Activated CD8-positive, alpha-beta memory T cell treated with anti-CD3 and anti-CD28 coated beads, Interleukin-2, amount 50 U/mL, for 24 hours (primary cell): ENCODE measurements around the gene SCP2.

Source experiments
- DNase-seq: peaks from one replicate; pipeline ENCODE4 v3.0.0-alpha.2; 2020; ENCODE audit errors: extremely low read depth

Gene SCP2

DNA sequence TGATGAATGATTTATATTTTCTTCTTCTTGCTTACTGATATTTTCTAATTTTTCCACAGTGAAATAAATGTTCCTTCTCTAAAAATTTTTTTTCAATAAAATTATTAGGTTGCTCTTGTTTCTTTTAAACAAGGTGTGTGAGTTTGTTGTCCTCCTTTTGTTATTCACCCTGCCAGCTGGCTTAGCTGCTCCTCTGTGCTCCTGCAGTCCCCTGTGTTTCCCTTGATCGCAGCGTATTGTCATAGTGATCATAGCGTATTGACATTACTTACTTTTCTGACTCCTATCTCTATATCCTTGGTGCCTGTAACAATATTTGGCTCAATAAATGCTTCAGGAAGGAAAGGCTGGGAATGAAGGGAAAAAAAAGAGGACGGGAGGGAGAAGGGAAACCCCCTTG is 110.1 kb downstream of the SCP2 start:
- DNase-seq = no peak

DNA sequence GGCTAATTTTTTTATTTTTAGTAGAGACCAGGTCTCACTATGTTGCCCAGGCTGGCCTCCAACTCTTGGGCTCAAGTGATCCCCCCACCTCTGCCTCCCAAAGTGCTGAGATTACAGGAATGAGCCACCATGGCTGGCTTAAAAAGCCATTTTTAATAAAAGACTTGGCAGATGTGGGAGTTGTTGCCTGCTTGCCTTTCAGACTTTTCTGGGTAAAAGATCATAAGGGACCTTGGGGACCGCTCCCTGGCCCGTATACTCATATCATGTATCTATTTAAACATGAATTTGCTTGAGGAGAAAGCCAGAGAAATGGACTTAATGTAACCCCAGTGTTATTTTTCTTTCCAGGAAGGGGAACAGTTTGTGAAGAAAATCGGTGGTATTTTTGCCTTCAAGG is 111.5 kb downstream of the SCP2 start:
- DNase-seq = no peak

DNA sequence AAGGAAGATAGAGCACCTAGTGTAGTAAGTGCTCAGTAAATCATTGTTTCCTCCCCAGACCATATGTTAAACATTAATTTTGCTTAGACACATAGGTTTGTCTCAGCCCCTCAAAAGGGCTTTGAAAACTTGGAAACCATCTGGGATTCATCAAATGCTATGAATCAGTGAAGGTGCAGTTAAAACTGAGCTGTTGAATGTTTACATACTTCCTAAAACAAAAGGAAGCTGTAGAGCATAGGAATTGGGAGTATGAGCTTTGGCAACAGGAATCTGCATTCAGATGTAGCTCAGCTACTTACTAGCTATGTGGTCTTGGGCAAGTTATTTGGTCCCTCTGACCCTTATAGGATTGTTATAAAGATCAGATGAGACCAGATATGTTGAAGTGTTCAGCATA is 116.2 kb downstream of the SCP2 start:
- DNase-seq = no peak

DNA sequence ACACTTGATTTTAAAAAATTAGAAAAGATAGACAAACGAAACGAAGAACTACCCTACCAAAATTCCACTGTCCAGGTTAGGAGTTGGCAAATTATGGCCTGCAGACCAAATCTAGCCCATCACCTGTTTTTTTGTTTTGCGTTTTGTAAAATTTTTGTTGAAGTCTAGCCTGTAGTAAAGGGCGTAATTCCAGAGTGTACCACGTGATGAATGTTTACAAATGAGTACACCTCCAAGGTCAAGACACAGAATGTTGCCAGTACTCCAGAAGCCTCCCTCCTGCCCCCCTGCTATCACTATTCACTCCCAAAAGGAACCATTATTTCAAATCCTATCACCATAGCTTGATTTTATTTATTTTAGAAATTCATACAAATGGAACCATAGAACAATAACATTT is 117.8 kb downstream of the SCP2 start:
- no peak for DNase-seq

DNA sequence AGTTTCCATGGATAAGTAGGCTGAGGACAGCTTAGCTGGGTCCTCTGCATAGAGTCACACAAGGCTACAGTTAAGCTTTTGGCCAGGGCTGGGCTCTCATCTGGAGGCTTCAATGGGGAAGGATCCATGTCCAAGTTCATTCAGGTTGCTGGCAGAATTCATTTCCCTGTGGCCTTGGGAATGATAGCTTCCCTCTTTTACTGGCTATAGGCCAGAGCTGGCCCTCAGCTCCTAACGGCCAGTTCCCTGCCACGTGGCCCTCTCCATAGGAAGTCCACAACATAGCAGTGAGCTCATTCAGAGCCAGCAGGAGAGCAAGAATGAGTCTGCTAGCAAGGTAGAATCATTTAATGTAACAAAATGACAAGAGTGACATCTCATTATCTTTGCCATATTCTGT is 119.9 kb downstream of the SCP2 start:
- no peak for DNase-seq

DNA sequence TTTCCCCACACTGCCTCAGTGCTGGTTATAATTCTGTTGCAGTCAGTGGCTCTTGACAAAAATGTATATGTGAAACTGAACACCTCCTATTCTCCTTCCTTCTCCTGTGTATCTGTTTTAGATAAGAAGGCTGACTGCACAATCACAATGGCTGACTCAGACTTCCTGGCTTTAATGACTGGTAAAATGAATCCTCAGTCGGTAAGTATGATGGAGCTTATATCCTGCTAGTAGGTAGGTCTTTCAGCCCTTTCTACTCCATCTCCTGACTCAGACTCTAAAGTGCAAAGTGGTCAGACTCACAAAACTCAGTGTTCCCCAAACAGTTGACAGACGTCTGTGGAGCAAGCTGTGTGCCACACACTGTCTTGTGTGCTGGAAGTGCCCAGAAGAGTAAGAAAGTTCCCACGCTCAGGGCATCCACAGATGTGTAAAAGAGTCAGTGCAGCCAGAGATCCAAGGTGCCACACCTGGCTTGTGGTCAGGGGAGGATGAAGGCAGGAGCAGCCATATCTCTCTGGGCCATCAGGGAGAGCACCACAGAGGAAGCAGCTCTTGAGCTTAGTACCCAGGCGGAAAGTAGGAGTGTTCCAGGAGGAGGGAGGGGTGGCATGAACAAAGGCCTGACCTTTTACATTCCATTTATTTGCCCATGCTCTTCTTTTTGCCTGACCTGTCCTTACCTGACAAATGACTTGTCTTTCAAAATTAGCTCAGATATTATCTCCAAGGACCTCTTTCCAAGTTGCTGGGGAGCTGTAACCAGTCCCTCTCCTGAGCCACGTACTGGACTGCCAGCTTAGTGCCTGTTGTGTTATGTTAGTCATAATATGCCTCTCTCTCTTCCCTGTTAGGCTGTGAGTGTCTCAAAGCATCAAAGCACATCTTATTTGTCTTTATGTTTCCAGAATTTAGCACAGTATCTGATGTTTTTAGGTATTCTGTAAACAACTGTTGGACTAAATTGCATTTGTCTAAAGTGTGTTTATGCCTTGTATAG is 121.0 kb downstream of the SCP2 start:
- DNase-seq = no peak

DNA sequence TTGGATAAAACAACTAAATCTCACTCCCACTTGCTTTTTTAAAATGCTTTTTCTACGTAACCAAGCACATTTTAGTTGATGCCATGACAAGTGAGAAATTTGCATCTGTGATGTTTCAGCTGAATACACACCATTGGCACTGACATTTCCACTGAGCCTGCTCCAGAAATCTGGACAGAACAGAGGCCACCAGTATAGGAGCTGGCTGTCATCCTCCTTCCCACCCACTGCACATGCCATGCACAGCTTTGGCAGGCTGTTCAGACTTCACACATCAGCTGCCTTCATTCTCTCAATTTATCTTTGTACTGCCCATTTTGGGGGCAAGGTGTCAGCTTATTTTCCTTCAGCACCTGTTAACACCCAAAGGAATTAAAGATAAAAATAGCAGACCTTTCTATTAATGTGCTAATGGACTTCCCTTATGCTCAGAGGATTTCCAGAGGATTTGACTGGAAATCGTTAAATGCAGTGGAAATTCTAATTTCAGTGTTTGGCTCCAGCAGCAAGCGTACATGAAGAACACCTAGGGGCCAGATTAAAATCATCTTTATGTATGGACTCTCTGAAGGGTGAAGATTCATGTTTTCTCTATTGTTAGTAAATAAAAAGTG is 122.0 kb downstream of the SCP2 start:
- DNase-seq = no peak

DNA sequence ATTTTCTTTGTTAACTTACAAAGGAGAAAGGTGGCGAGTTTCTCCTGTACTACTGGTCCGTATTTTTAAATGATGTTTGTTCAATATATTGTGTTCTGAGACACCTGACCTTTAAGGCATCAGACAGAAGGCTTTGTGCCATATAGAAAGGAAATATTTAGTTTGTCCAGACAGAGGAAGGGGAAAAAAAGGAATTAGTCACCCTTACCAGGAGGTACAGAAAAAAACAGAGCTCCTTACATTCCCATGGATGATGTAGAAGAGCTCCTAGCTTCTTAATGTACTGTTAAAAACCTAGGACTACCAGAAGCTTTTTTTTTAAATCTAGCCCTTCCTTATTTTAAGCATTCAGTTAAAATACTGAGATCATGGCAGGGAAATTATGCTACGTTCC is 122.5 kb downstream of the SCP2 start:
- no peak for DNase-seq

DNA sequence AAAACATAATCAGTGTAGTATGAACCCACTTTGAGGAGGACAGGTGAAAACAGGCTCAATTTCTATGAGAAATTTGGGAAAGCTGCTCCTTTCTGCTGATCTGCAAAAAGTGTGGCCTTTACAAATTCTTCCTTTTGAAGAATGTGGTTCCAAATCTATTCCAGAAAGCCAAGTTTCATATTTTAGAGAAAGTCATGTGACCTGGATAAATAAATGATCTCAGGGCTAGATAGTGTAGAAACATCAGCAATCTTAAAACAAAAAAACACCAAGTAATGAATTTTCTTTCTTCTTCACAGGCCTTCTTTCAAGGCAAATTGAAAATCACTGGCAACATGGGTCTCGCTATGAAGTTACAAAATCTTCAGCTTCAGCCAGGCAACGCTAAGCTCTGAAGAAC is 123.2 kb downstream of the SCP2 start:
- DNase-seq = no peak

DNA sequence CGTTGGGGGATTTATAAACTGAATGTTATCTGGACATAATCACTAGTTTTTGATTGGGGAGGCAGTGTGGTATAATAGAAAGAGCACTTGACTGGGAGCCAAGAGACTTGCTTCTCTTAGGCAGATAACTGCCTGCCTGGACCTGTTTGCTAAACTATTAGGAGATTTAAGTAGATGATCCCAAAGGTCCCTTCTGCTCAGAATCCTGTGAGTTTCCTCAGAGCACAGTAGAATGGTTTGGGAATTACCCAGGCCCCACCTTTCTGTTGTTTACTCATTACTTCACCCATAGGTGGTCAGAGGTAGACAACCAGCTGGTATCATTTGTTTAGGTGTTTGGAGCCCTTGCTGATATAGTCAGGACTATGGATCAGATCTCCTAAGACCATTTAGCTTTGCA is 124.6 kb downstream of the SCP2 start:
- DNase-seq = no peak

DNA sequence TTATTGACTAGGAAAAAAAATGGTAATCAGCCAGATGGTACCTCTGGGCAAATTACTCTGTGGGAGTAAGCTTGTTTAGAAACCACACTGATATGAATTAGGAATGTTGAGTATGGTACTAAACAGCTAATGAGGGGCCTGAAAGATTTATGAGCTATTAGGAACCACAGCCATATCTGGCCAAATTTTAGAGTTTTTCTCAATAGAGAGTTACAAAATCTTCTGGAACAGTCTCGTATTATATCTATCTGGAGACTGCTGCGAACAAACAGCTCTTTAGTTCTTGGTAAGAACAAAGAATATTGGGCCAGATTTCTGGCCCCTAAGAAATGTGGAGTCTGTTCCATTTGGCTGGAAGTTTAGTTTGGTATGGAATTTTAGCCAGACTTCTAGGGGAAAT is 130.1 kb downstream of the SCP2 start:
- no peak for DNase-seq

DNA sequence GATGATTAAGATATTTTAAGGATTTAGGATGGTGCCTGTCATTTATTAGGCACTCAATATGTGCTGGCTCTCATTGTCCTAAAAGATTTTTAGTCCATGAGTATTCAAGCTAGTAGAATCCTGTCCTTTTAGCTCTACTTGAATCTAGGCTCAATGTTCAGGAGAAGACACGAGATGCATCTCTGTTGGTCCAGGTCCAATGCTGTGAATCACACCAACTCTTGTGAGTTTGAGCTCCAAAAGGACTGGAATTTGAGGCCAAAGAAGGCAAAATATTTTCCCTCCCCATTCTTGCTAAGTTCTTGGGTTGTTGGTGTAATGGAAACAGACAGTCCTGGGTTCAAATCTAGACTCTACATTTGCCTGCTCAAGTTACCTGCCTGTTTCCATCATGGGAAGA is 133.5 kb downstream of the SCP2 start:
- no peak for DNase-seq

DNA sequence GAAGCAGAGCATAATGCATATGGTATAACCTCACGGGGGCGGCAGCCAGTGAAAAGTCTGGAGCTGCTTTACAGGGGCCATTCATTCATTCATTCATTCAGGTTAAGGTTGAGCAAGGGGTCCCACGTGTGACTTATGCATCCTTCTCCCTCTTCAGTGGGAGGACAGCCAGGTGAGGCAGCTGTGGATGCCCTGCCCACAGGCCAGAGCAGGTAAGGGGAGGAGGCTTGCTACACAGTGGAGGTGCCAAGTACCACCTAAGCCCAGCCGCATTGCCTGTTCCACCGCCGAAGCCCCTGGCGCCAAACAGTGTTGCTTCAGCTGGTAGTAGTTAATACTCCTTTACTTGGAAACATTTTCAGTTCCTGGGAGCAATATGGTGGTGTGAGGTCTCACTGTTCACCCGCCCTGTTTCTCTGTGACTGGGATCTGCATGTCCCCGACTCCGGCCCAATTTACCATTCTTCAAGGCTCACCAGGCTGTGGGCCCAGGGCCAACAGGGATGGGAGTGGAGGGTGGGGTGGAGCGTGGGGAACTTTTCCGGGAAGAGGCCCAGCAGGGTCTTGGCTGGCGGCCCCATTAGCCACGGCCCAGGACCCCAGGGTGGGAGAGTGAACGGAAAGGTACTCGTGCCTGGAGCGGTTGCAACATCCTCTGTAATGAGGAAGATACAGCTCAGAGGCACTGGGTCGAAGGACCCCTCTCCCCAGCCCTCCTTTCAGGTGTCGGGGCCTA is 134.2 kb downstream of the SCP2 start:
- no peak for DNase-seq

DNA sequence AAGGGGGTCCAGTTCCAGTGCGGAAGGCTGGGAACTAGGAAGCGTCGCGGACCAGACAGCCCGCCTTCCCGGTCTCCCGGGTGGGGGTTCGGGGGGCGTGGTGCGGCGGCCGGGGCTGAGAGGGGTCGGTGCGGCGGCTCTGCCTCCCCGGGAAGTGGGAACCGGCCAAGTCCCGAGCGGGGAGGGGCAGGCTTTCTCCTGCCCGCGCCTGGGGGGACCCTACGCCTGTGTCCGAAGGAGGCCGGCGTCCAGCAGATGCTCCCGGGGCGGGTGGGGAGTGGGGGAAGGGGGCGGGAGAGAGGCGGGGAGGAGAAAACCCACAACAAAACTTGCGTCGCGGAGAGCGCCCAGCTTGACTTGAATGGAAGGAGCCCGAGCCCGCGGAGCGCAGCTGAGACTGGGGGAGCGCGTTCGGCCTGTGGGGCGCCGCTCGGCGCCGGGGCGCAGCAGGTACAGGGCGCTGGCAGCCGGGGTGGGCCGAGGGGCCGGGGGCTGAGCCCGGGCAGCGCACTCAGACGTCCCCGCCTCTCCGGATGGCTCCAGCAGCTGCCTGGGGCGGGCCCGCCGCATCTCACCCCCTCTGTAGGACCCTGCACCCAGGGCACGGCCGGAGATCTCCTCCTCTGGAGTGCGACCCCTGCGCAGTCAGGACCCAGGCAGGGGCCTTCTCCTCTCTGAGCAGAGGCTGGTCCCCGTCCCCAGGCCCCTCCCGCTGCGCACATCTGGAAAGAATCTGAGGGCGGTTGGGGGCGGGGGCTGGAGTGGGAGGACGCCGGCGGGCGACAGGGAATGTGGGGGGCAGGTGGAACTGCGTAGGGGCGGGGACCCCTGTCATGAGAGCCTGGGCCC is 135.0 kb downstream of the SCP2 start, which contains the start of gene PODN:
PODN (plus strand) TSS at position 355 of the 849 bp plus-strand sequence. CDS start 7,643 bp downstream, outside the sequence.
- no peak for DNase-seq

DNA sequence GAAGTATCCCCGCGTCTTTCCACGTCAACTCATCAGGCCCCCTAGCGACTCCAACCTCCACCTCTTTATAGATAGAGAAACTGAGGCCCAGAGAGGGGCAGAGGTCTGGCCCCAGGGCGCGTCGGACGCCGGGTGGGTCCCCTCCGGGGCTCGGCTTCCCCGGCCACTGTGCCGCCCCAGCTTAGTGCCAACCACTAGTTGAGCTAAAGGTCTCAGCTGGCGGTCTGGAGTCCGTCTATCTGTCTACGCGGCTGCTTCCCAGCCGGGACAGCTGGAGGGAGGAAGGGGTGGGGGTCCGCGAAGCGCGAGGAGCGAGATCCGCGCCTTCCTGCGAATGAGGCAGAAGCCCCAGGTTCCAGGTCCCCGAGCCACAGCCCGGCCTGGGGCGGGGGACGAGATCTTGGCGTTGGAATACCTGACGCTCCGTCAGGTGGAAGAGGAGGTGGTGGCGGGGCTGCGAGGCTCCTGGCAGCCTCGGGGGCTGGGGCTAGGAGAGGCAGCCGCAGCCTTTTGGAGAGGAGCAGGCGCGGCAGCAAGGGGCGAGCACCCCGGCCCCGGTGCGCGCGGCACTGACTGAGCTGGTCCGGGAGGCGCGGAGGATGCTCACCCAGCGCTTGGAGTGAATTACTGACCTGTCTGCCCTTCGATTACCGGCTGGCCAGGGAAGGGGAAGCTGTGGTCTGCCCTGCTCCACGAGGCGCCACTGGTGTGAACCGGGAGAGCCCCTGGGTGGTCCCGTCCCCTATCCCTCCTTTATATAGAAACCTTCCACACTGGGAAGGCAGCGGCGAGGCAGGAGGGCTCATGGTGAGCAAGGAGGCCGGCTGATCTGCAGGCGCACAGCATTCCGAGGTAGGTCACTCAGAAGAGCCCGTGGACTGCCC is 135.9 kb downstream of the SCP2 start:
- DNase-seq = no peak

DNA sequence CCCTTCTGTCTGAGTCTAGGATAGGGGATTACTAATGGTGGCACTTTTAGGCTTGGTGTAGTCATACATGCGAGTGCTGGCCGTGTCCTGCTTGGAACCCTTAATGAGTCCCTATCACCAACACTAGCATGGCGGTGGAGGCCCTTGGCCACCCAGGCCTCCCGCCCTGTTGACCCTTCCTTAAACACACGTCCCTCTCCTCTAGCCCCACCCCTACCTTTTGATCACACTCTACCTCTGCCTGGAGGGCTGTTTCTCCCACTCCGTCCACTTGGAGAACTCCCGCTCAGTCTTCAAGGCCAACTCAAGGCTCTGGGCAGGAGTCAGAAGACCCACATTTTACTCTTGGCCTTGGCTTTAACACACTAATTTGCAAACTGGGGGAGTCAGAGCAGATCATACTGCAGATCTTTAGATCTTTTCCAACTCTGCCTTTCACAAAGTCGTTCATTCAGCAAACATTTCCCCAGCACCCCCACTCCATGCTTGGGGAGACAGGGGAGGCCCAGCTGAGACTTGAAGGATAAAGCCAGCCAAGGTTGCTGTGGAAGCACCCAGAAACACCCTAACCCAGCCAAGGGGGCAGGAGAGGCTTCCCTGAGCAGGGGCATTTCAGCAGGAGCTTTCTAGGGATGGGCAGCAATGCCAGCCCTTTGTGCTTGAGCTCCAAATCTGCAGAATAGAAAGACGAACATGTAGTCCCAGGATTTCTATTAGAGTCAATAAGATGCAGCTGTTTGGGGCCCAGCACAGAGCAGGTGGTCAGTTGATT is 136.9 kb downstream of the SCP2 start:
- no peak for DNase-seq

DNA sequence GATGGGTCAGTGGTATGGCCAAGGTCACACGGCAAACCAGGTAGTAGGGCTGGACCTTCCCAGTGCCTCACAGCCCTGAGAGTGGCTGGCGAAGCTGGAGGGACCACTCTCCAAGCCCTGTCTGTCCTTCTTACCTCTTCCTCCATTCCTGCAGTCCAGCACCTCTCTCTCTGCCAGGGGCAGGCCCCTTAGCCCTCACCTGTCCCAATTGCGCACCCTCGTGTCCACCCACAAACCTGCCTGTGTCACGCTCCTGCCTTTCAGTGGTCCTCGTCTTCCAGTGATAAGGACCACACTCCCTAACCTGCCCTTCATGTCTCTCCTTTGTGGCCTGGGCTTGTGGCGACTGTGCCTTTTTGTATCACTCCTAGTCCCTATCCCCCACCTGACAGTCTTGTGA is 138.3 kb downstream of the SCP2 start:
- DNase-seq = no peak

DNA sequence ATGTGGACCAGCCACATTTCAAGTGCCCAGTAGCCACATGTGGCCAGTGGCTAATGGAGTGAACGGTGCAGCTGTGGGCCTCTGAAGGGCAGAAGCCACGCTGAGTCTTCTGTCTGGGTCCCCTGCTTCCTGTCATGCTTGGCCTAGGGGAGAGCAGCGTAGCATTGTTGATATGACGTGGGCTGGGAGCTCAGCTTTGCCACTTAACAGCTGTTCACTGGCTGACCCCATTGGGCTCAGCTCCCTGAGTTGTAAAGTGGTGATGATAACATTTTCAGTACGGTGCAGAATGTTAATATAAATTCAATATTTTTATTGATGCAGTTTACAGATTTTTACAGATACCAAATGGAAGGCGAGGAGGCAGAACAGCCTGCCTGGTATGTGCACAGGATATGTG is 139.4 kb downstream of the SCP2 start:
- no peak for DNase-seq

DNA sequence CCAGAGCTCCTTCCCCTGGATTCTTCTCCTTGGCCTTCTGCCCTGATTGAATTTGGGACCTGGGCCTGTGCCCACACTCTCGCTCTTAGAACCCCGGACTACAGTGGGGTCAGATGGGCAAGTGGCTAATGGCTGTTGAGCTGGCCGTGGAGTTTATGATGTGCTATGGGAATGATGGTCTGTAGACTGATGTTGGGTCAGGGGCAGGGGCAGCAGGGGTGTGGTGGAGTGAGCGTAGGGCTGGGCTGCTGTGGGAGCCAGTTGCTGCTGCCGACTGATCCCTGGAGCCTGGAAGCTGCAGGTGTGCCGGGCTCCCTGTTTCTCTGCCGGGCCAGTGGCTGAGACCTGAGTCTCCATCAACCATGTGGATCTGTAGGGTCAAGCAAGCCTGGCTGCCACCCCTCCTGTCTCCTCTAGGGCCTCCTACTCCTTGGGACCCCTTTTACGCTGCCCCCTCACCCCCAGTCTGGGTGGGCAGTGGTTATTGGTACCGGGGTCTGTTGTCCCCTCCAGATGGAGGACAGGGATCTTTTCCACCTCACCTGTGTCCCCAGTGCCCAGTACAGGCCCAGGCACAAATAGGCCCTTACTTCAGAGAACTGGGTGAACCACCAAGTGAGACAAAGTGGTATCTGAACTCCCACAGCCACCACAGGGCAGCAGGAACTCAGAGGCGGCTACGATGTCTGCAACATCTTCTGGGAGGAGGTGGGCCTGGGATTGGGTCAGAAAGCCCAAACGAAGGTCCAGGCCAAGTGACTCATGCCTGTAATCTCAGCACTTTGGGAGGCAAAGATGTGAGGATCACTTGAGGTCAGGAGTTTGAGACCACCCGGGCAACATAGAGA is 140.0 kb downstream of the SCP2 start:
- DNase-seq = no peak
